Mucosa of descending colon (tissue), 3 donors: ENCODE measurements around the gene GRAMD4. TPM values are rescaled to one million over a fixed set of nuclear protein-coding genes. Genes with fewer than 3 reads are reported as not detected.

Experiments
- ATAC-seq: fragments of 200-7000 bp; cut with Tn5 transposase; one replicate; pipeline ENCODE4 v1.9.1; 2020; ENCODE audit warnings: mild to moderate bottlenecking, moderate library complexity
- DNase-seq, 3 donors: peaks; one replicate each; pipeline ENCODE4 v3.0.0-alpha.2; 2020
- H3K36me3 ChIP-seq: fragments of 200-600 bp; one replicate; pipeline ENCODE4 v1.8.0; 2021; ENCODE audit warnings: low read depth, mild to moderate bottlenecking
- H3K4me1 ChIP-seq: fragments of 200-600 bp; one replicate; pipeline ENCODE4 v1.8.0; 2021; ENCODE audit warnings: low read depth, mild to moderate bottlenecking
- H3K4me3 ChIP-seq: fragments of 200-600 bp; one replicate; pipeline ENCODE4 v1.8.0; 2021; ENCODE audit warnings: mild to moderate bottlenecking
- H3K9me3 ChIP-seq: fragments of 200-600 bp; one replicate; pipeline ENCODE4 v1.8.0; 2021; ENCODE audit warnings: mild to moderate bottlenecking
- CTCF ChIP-seq: fragments of 200-600 bp; IDR thresholded peaks from one replicate; pipeline ENCODE4 v1.8.0; 2022; ENCODE audit warnings: antibody characterized with exemption, mild to moderate bottlenecking
- intact Hi-C, 2 donors: fragments of 100-400 bp; cut with DNase I in 1 of 2; cut with micrococcal nuclease in 1 of 2; formaldehyde crosslinking; loops; one replicate each; pipeline versions ENCODE4 v1.11.0 to v1.11.1; 2022; cut with DNase I, micrococcal nuclease
- total RNA-seq, 3 donors: library from RNA; stranded (reverse); fragmentation: NEBNext Ultra II Directional in 2 of 3; extraction: Animal tissue kit (Norgen Biotek cat#: 25700) in 2 of 3; gene quantifications; one replicate each; pipeline versions ENCODE4 v1.2.1 to v1.2.4, GENCODE V29; 2021 to 2023
- donor health status: DM: no; HTN: no; CAD: no; lungs with moderate emphysema.
- donor health status: DM: no; HTN: no; CAD: no.
- donor health status: DM: no; HTN: yes; CAD: no.

Gene GRAMD4
- total RNA-seq, 3 donors from 2014 or later: 114 to 203 (median 197) TPM

GRCh38 chr22:46665751-46666280 is 45.6 kb downstream of the GRAMD4 start:
- Histone ChIP-seq H3K36me3 (no peaks in the 10 kb centered on the region), H3K4me1 (peaks cover 3% of the 10 kb centered on the region), H3K4me3 (no peak overlapping the region), H3K9me3 (no peaks in the 10 kb centered on the region)
- DNase-seq (no peak), ATAC-seq (no peak)
- intact Hi-C loops: no loop called here
- TF ChIP-seq CTCF: no peak

- Histone ChIP-seq H3K9me3 (no peaks in the 10 kb centered on the region), H3K4me3 (no peak overlapping the region), H3K36me3 (no peaks in the 10 kb centered on the region), H3K4me1 (peaks cover 1% of the 10 kb centered on the region)
- no peak for TF ChIP-seq CTCF
- DNase-seq: no peak
- ATAC-seq: no peak
- intact Hi-C loops: no loop called here
Observed at GRCh38 chr22:46666577-46667244, 46.5 kb downstream of the GRAMD4 start.

- no peaks in the 10 kb centered on the region for H3K9me3 ChIP-seq
- no peaks in the 10 kb centered on the region for H3K36me3 ChIP-seq
- intact Hi-C loops: no loop called here
- no peak for DNase-seq
- ATAC-seq: no peak
- H3K4me3 ChIP-seq: no peak overlapping the region
- H3K4me1 ChIP-seq: peaks cover 6% of the 10 kb centered on the region
- TF ChIP-seq CTCF: no peak
Observed at GRCh38 chr22:46667245-46667623, 47.0 kb downstream of the GRAMD4 start.

GRCh38 chr22:46668116-46668515 is 47.9 kb downstream of the GRAMD4 start:
- no peak overlapping the region for H3K4me3 ChIP-seq
- no peak for DNase-seq
- intact Hi-C loops: no loop called here
- no peak for ATAC-seq
- no peak for TF ChIP-seq CTCF
- peaks cover 12% of the 10 kb centered on the region for H3K4me1 ChIP-seq
- H3K9me3 ChIP-seq: no peaks in the 10 kb centered on the region
- H3K36me3 ChIP-seq: no peaks in the 10 kb centered on the region

GRCh38 chr22:46669201-46669600 is 49.0 kb downstream of the GRAMD4 start:
- no peak overlapping the region for H3K4me3 ChIP-seq
- no peaks in the 10 kb centered on the region for H3K36me3 ChIP-seq
- intact Hi-C loops: no loop called here
- no peak for ATAC-seq
- DNase-seq: no peak
- H3K4me1 ChIP-seq: peaks cover 12% of the 10 kb centered on the region
- H3K9me3 ChIP-seq: no peaks in the 10 kb centered on the region
- TF ChIP-seq CTCF: no peak
